Forelimb muscle (tissue), 1 donor: ENCODE results near the gene PLXNA4. TPM values are rescaled to one million over a fixed set of nuclear protein-coding genes. Genes with fewer than 3 reads are reported as not detected.
A peak's percentile ranks its signal among the peaks of the same experiment; 100 is the strongest.
"Not testable (repeated sequence)": the region's sequence is repeated elsewhere in the genome, so short reads cannot be mapped to it uniquely, and the experiment has no call there.

Experiments
- DNase-seq: peaks from one replicate; pipeline ENCODE4 v3.0.0-alpha.2; 2013; ENCODE audit warnings: low read depth
- polyA plus RNA-seq: library from polyadenylated mRNA; unstranded; fragments of 120-200 nt; gene quantifications from one replicate; pipeline ENCODE4 v1.2.1, GENCODE V29; 2013; ENCODE audit not compliant: insufficient read length

PLXNA4 gene
- polyA plus RNA-seq: 4.9 TPM

- no peak for DNase-seq
Observed at GRCh38 chr7:132575982-132576720, at the start of gene PLXNA4. PLXNA4 (minus strand) TSS chr7:132576470; CDS start chr7:132508693, 67,777 bp downstream.

GRCh38 chr7:132625651-132626050 lies 49.4 kb upstream of the PLXNA4 start:
- no peak for DNase-seq

GRCh38 chr7:132622081-132622480 lies 45.8 kb upstream of the PLXNA4 start:
- DNase-seq: no peak

GRCh38 chr7:132619967-132620366 lies 43.7 kb upstream of the PLXNA4 start:
- DNase-seq: no peak

- no peak for DNase-seq
Observed at GRCh38 chr7:132618956-132619305, 42.7 kb upstream of the PLXNA4 start.

- no peak for DNase-seq
Observed at GRCh38 chr7:132618271-132618955, 42.1 kb upstream of the PLXNA4 start.

- DNase-seq: peak; percentile 8
Observed at GRCh38 chr7:132614428-132615318, 38.4 kb upstream of the PLXNA4 start.

- DNase-seq: no peak
Observed at GRCh38 chr7:132613737-132614136, 37.5 kb upstream of the PLXNA4 start.

- no peak for DNase-seq
Observed at GRCh38 chr7:132610995-132611394, 34.7 kb upstream of the PLXNA4 start.

GRCh38 chr7:132609906-132610520 lies 33.7 kb upstream of the PLXNA4 start:
- no peak for DNase-seq

- DNase-seq: no peak
Observed at GRCh38 chr7:132609222-132609621, 33.0 kb upstream of the PLXNA4 start.

- DNase-seq: no peak
Observed at GRCh38 chr7:132608523-132608922, 32.3 kb upstream of the PLXNA4 start.

GRCh38 chr7:132607656-132608055 lies 31.4 kb upstream of the PLXNA4 start:
- no peak for DNase-seq

GRCh38 chr7:132604121-132604520 lies 27.9 kb upstream of the PLXNA4 start:
- no peak for DNase-seq

GRCh38 chr7:132603220-132603833 lies 27.1 kb upstream of the PLXNA4 start:
- DNase-seq: no peak

- DNase-seq: no peak
Observed at GRCh38 chr7:132601783-132602182, 25.5 kb upstream of the PLXNA4 start.

GRCh38 chr7:132596588-132596987 lies 20.3 kb upstream of the PLXNA4 start:
- no peak for DNase-seq

GRCh38 chr7:132594741-132595140 lies 18.5 kb upstream of the PLXNA4 start:
- not testable (repeated sequence) for DNase-seq

GRCh38 chr7:132592936-132593335 lies 16.7 kb upstream of the PLXNA4 start:
- no peak for DNase-seq

- no peak for DNase-seq
Observed at GRCh38 chr7:132592231-132592920, 16.1 kb upstream of the PLXNA4 start.

- no peak for DNase-seq
Observed at GRCh38 chr7:132590162-132590561, 13.9 kb upstream of the PLXNA4 start.
